NCI-H524 treated with DMSO at 0.1 percent for 48 hours (cell line): ENCODE results near the gene ACOX1.
A peak's percentile ranks its signal among the peaks of the same experiment; 100 is the strongest.

Source experiments
- DNase-seq: peaks from one replicate; lab custom pipeline; 2025; lab: John Stamatoyannopoulos, UW

ACOX1 gene

DNA sequence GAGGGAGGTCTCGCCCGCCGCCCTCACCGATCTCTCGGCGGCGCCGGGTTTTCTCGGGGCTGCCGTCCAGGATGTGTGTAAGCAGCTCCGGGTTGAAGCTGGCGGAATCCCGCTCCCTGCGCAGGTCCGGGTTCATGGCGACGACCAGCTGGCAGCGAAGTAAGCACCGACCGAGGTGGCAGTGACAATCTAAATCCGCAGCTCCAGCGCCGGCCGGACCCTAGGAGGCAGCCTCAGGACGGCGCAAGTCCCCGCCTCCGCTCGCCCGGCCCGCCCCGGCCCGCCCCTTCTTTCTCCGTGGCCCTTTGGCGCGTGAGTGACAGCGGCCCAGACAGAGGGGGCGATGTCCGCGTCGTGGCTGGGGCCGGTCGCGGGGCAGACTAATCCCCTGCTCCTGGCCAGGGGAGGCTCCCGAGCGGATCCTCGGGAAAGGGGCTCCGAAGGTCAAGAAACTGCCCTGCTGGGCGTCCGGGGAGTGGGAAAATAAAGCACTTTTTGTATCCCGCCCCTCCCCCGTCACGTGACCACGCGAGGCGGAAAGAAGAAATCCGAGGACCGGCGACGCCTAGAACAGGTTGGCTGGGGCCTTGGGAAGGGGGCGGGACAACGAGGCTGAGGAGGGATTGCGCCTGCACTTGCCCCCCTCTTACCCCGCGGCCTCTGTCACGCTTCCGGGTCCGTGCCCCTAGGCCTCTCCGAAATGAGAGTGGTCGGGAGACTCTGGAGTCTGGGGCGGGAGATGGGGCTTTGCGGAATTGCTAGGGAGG, at the start of gene ACOX1, which contains the start of gene TEN1:
TSS of gene ACOX1 (minus strand) at position 229 of the 767 bp plus-strand sequence. CDS start at position 136, 93 bp downstream.
TSS of gene TEN1 (plus strand) at position 303 of the 767 bp plus-strand sequence. CDS start 6,953 bp downstream, outside the sequence.
- DNase-seq = peak; percentile 97

DNA sequence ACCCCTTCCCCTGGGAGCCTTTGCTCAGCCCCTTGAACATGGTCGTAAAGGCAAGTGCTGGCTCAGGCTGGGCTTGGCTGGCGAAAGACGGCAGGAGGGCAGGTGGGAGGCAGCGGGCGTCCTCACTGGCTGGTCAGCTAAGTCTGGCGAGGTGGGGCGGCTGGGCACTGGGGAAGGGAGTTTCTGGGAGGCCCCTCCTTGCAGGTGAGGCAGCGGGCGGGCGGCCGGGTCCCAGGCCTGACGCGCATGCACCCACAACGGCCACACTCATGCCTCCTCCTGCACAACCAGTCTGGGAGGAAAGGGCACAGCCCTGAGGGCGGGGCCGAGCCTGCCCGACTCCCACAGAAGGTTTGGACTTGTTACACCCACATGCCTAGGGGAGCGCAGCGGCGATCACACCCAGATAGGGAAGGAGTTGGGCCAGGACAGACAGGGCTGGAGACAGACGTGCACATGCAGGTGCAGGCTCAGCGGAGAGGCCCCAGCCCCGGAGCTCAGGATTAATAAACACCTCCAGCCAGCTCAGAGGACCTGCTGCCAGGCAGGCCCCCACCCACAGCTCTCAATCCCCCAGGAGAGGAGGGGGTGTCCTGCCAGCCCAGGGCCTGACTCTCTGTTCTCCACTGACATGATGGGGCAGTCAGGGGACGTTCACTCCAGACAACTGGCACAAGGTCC, 48.3 kb upstream of the ACOX1 start, which contains the start of gene EVPL:
TSS of gene EVPL (minus strand) at position 148 of the 681 bp plus-strand sequence. CDS start at position 40, 108 bp downstream.
- DNase-seq = no peak

- DNase-seq = no peak
Observed at GRCh38 chr17:76026714-76027158, 47.8 kb upstream of the ACOX1 start.

DNA sequence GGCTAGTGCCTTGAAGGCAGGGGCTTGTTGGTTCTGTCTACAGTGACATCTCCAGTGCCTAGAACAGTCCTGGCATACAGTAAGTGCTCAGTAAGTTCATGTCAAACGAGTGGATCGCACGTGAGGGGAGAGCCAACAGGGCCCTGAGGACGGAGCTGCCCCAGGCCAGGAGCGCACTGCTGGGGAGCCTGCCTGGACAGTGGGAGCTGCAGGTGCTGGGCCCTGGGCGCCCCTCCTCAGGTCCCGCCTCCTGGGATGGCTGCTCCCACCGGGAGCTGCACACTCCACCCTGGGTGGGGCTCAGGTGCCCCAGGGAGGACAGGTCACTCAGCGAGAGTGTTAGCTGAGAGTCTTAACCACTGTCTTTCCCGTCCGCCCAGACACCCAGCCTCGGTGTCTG, 46.3 kb upstream of the ACOX1 start:
- no peak for DNase-seq

DNA sequence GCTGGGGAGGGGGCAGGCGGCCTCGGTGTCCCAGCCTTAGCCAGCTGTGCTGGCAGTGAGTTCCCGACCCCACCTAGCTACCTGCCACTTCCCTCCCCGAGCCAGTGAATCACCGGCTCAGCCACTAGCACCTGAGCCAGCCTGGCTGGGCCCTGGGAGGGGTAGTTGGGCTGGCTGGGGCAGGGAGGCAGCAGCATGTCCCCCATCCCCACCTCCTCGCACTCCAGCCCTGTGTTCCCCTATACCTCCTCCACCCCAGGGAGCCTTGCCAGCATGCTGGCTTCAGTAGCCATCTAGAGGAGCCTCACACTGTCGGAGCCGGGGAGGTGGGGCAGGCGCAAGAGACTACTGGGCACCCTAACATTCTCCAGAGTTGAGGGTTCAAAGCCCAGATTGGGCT, 45.4 kb upstream of the ACOX1 start:
- DNase-seq = no peak

DNA sequence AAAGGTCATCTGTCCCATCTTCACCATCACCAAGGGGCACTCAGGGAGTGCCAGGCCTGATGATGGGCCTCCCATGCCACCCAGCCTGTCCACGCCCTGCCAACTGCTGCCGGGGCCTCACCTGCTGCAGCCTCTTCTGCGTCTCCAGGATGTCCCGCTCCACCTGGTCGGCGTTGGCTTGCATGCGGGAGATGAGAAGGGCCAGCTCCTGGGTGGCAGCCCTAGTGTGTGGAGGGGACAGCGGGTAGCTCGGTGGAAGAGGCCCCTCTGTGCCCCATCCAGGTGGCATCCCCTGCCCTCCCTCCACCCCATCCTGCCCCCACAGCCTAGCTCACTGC, 44.9 kb upstream of the ACOX1 start:
- no peak for DNase-seq

GRCh38 chr17:76022973-76023899, 44.3 kb upstream of the ACOX1 start:
- no peak for DNase-seq

- no peak for DNase-seq
Observed at GRCh38 chr17:76022285-76022684, 43.3 kb upstream of the ACOX1 start.

DNA sequence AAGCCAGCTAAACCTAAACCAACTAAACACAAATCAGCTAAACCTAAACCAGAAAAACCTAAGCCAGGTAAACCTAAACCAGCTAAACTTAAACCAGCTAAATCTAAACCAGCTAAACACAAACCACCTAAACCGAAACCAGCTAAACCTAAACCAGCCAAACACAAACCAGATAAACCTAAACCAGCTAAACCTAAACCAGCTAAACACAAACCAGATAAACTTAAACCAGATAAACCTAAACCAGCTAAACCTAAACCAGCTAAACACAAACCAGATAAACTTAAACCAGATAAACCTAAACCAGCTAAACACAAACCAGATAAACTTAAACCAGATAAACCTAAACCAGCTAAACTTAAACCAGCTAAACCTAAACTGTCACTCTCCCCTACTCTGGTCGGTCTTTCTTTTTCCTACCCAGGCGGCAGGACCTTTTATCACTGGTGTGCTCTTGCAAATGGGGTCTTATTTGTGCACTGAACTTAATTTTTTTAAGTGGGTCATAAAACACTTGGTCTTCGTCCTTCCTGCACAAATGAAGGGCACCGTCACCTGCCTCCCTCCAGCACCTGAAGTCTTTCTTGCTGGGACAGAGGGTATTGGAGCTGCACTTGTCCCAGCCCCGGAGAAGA, 41.0 kb upstream of the ACOX1 start:
- DNase-seq = no peak

DNA sequence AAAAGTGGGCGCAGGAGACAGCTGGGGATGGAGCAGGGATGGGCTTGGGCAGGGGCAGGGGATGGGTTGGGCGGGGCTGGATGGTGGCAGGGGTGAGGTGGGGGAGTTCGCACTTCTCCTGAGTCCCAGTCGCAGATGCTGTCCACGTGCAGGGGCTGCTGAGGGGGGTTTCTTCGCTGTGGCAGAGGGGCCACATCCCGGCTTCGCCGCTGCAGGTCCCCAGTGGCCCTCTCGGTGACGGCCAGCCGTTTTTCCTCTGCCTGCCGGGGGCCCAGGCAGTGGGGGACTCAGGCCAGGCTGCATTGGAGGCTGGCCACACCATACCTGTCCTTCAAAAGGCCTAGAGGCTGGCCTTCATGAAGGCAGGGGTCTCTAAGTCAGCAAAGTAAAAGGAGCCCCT, 39.8 kb upstream of the ACOX1 start:
- no peak for DNase-seq

GRCh38 chr17:76018340-76018680, 39.3 kb upstream of the ACOX1 start:
- DNase-seq = no peak

DNA sequence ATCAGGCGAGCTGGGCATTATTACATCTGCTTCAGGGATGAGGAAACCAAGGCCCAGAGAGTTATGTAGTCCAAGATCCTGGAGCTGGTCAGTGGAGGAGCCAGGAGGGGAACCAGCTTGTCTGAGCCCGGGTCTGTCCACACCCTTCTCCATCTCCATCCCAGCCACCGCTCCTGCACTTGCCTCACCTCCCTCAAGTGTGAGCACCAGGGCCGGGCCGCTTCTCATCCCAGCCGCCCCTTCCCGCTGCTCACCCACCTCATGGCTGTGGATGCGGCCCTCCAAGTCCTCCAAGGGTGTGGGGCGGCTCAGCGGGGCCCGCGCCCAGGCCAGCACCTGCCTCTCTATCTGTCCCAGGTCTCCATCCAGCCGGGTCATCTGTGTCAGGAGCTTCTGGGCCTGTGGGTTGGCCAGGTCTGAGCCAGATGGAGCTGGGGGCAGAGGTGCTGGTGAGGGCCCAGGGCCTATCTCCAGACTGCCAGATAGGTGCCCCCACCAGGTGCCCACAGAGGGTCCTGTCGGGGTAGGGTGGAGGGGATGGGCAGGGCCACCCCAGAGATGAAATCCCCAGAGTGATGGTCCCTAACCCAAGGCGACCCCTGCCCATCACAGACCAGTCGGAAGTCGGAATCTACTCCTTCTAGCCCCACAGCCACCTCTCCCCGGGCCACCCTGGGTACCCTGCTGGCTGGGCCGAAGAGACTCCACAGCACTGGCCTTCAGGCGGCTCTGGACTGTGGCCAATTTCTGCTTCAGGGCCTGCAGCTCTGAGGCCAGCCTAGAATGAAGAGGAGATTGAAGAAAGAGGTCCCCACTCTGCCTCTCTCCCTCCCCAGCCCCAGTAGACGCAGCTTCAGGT, 38.7 kb upstream of the ACOX1 start:
- no peak for DNase-seq

- DNase-seq = no peak
Observed at GRCh38 chr17:76014925-76015261, 35.9 kb upstream of the ACOX1 start.

- no peak for DNase-seq
Observed at GRCh38 chr17:76014100-76014924, 35.3 kb upstream of the ACOX1 start.

DNA sequence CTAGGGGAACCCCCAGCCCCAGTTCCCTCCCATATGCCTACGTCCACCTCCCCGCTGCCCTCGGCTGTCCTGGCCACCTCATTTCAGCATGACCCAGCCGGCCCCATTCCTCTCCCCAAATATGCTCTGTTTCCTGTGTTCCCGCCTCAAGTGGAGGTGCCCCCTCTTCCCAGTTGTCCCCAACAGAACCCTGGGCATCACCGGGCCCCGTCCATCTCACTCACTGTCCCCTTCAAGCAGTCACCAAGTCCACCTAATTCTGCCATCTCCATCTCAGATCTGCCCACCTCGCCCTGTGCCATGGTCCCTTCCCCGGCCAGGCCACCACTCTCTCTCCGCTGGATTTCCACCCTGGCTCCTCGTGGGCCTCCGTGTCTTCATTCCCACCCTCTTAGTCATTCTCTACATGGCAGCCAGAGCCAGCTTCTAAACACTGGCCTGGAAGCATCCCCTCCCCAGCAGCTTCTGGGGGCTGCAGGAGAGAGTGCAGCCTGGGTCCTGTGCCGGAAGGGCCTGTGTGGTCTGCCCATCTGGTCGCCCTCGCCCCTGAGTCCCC, 34.5 kb upstream of the ACOX1 start:
- DNase-seq = no peak

DNA sequence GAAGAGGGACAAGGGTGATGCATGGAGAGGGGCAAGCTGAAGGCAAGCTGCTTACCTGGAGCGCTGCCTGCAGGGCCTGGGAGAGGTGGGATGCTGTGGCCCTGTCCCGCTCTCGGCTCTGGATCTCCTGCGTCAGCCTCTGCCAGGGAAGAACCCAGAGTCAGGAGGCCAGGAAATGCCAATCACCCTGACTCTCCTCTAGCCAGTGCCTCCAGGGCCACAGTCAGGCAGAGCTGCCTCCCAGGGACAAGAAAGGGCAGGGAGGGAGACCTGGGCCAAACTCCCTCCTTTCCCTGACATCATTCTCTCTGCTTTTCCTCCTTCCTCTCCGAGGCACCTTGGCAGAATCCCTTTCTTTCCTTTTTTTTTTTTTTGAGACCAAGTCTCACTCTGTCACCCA, 33.0 kb upstream of the ACOX1 start:
- DNase-seq = no peak

DNA sequence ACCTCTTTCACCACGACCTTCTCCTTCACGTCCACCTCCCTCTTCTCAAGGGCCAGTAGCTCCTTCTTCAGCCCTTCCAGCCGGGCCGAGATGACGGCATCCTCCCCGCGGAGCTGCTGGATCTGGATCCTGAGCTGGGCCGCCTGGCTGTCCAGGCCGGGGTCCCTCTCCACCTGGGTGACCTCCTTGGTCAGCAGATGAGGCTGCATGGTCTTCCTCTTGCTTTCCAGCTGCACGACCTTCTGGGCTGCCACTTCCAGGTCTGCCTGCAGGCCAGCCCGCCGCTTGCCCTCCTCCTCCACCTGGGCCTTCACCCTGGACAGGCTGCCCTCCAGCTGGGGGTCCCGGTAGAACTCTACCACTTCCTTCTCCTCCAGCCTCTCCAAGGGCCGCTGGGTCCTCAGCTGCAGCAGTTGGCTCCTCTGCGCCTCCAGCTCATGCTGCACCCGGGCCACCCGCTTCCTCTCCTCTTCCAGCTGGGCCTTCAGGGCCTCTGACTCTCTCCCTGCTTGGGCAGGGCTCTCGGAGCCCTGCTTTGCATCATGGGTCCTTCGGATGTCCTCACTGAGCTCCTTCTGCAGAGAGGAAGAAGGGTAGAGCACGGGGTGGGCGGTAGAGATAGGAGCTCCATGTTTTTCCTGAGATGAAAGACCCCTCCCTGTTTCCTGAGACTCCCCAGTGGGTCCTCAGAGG, 31.1 kb upstream of the ACOX1 start:
- no peak for DNase-seq

- DNase-seq = no peak
Observed at GRCh38 chr17:76009447-76009846, 30.5 kb upstream of the ACOX1 start.
